Measurements from ENCODE around the gene EXOC6. TPM values are rescaled to one million over a fixed set of nuclear protein-coding genes. Genes with fewer than 3 reads are reported as not detected.

EXOC6 gene
- total RNA-seq, 2 experiments from 2014 or later: 8.0 to 9.4 TPM

GRCh38 chr10:92937876-92938275 lies 89.6 kb downstream of the EXOC6 start:
- POLR2A ChIA-PET: interaction anchor here (0.9 kb wide), 1 partner anchor 26 kb away, joined by 4 read pairs; no protein-coding TSS in a partner anchor
- no TSS peak for BruUV-seq (replicated peaks)
- intact Hi-C loops (cut with micrococcal nuclease; ENCODE audit: unreplicated experiment): no loop called here
- Histone ChIP-seq H3K4me1 (ENCODE audit: insufficient read depth, low read length, poor library complexity, severe bottlenecking) (no peaks in the 10 kb centered on the region), H3K9me2 (ENCODE audit: insufficient read depth, low read length) (no peaks in the 10 kb centered on the region), H3K4me2 (ENCODE audit: low read length) (no peak overlapping the region), H2AFZ (ENCODE audit: low read length) (no peak overlapping the region), H3K4me3 (ENCODE audit: low read depth, low read length, poor library complexity, severe bottlenecking) (no peak overlapping the region), H4K20me1 (ENCODE audit: insufficient read depth, low read length) (no peaks in the 10 kb centered on the region), H3K9me3 (ENCODE audit: low read length) (no peaks in the 10 kb centered on the region), H3K27ac (ENCODE audit: low read depth, low read length, poor library complexity, severe bottlenecking) (no peak overlapping the region), H3K79me2 (ENCODE audit: insufficient read depth, low read depth, low read length) (no peaks in the 10 kb centered on the region), H3K36me3 (ENCODE audit: insufficient read depth, low read length) (no peaks in the 10 kb centered on the region)
- no peak for DNase-seq (ENCODE audit: low spot score)
- TF ChIP-seq CTCF (conservative IDR thresholded peaks at IDR 0.05; ENCODE audit: low read length): no peak
- no peak for TF ChIP-seq EZH2phosphoT487 (IDR thresholded peaks at IDR 0.05; ENCODE audit: borderline replicate concordance, low read depth, low read length)
- CTCF ChIA-PET (ENCODE audit: unreplicated experiment): no interaction called here

DNA sequence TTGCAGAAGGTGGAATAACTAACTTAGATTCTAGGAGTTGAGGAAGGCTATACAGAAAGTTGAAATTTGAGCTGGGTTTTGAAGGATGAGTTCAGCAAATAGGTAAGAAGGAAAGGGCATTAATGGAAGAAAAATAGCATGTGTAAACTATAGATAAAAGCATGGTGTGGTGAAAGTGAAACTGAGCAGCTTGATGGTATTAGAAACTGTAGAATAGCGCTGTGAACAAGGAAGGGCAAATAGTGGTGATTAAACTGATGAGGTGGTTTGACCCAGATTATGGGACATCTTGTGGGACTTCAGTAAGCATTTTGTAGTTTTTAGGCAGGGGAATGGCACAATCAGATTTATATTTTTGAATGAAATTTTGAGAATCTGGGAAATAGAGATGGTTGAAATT lies 90.5 kb downstream of the EXOC6 start:
- no peak for TF ChIP-seq EZH2phosphoT487 (IDR thresholded peaks at IDR 0.05; ENCODE audit: borderline replicate concordance, low read depth, low read length)
- TF ChIP-seq CTCF (conservative IDR thresholded peaks at IDR 0.05; ENCODE audit: low read length): no peak
- Histone ChIP-seq H3K27ac (ENCODE audit: low read depth, low read length, poor library complexity, severe bottlenecking) (no peak overlapping the region), H3K9me2 (ENCODE audit: insufficient read depth, low read length) (no peaks in the 10 kb centered on the region), H3K79me2 (ENCODE audit: insufficient read depth, low read depth, low read length) (no peaks in the 10 kb centered on the region), H4K20me1 (ENCODE audit: insufficient read depth, low read length) (no peaks in the 10 kb centered on the region), H3K36me3 (ENCODE audit: insufficient read depth, low read length) (no peaks in the 10 kb centered on the region), H3K4me1 (ENCODE audit: insufficient read depth, low read length, poor library complexity, severe bottlenecking) (no peaks in the 10 kb centered on the region), H2AFZ (ENCODE audit: low read length) (no peak overlapping the region), H3K9me3 (ENCODE audit: low read length) (no peaks in the 10 kb centered on the region), H3K4me3 (ENCODE audit: low read depth, low read length, poor library complexity, severe bottlenecking) (no peak overlapping the region), H3K4me2 (ENCODE audit: low read length) (no peak overlapping the region)
- BruUV-seq (replicated peaks): no TSS peak
- POLR2A ChIA-PET: interaction anchor here (0.6 to 0.7 kb wide), 3 partner anchors 83 to 1412 kb away, joined by 3 to 4 read pairs (median 3); no protein-coding TSS in a partner anchor
- intact Hi-C loops (cut with micrococcal nuclease; ENCODE audit: unreplicated experiment): no loop called here
- CTCF ChIA-PET (ENCODE audit: unreplicated experiment): no interaction called here
- DNase-seq (ENCODE audit: low spot score): no peak

DNA sequence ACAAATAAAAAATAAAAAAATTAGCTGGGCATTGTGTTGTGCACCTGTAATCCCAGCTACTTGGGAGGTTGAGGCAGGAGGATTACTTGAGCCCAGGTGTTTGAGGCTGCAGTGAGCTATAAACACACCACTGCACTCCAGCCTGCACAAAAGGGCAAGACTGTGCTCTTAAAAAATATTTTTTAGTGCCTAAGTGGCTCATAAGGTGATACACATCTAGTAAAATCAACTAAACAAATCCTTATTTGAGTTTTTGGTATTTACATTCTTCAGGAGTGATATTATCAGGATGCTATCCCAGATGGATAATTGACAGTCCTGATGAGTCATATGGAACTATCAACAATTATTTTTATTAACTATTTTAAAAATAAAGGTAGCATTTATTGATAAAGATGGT lies 93.9 kb downstream of the EXOC6 start:
- no TSS peak for BruUV-seq (replicated peaks)

More for the DNA sequence above, 93.9 kb downstream of the EXOC6 start:
- Histone ChIP-seq H3K9me2 (ENCODE audit: insufficient read depth, low read length) (no peaks in the 10 kb centered on the region), H3K4me1 (ENCODE audit: insufficient read depth, low read length, poor library complexity, severe bottlenecking) (no peaks in the 10 kb centered on the region), H3K36me3 (ENCODE audit: insufficient read depth, low read length) (no peaks in the 10 kb centered on the region), H3K4me2 (ENCODE audit: low read length) (no peak overlapping the region), H4K20me1 (ENCODE audit: insufficient read depth, low read length) (no peaks in the 10 kb centered on the region), H3K9me3 (ENCODE audit: low read length) (no peaks in the 10 kb centered on the region), H3K79me2 (ENCODE audit: insufficient read depth, low read depth, low read length) (no peaks in the 10 kb centered on the region), H2AFZ (ENCODE audit: low read length) (no peak overlapping the region), H3K27ac (ENCODE audit: low read depth, low read length, poor library complexity, severe bottlenecking) (no peak overlapping the region), H3K4me3 (ENCODE audit: low read depth, low read length, poor library complexity, severe bottlenecking) (no peak overlapping the region)
- CTCF ChIA-PET (ENCODE audit: unreplicated experiment): no interaction called here
- POLR2A ChIA-PET: interaction anchor here (1.0 kb wide), 1 partner anchor 8 kb away, joined by 3 read pairs; no protein-coding TSS in a partner anchor
- intact Hi-C loops (cut with micrococcal nuclease; ENCODE audit: unreplicated experiment): no loop called here
- TF ChIP-seq EZH2phosphoT487 (IDR thresholded peaks at IDR 0.05; ENCODE audit: borderline replicate concordance, low read depth, low read length) (no peak), CTCF (conservative IDR thresholded peaks at IDR 0.05; ENCODE audit: low read length) (no peak)
- no peak for DNase-seq (ENCODE audit: low spot score)
